ENCODE results near the gene NCK2.

NCK2 gene

GRCh38 chr2:105795575-105795934, 50.8 kb downstream of the NCK2 start:
- Histone ChIP-seq H3K79me2 (ENCODE audit: control insufficient read depth, low read length) (peaks cover 89% of the 10 kb centered on the region), H3K4me2 (ENCODE audit: low read length) (peak overlapping the region; percentile 94), H3K27ac (ENCODE audit: low read depth, low read length) (peak overlapping the region; percentile 94)

GRCh38 chr2:105796131-105796638, 51.5 kb downstream of the NCK2 start:
- H3K4me1 ChIP-seq (ENCODE audit: control insufficient read depth, low read length), result peaks cover 66% of the 10 kb centered on the region
- H3K36me3 ChIP-seq (ENCODE audit: control insufficient read depth, low read length), result no peaks in the 10 kb centered on the region; the same call in 1 of the 2 replicates
- no peaks in the 10 kb centered on the region for H3K27me3 ChIP-seq (ENCODE audit: control insufficient read depth, low read length)
- H3K27ac ChIP-seq (ENCODE audit: low read depth, low read length), result peak overlapping the region; percentile 94
- H3F3A ChIP-seq (ENCODE audit: control insufficient read depth, insufficient read depth), result peaks cover 26% of the 10 kb centered on the region
- H3K4me2 ChIP-seq (ENCODE audit: low read length), result peak overlapping the region; percentile 94
- H3K79me2 ChIP-seq (ENCODE audit: control insufficient read depth, low read length), result peaks cover 89% of the 10 kb centered on the region
- H3K9me3 ChIP-seq (ENCODE audit: control insufficient read depth, insufficient read depth, low read length), result no peaks in the 10 kb centered on the region
- H3K4me3 ChIP-seq (ENCODE audit: low read length), result peak overlapping the region; percentile 69
- no peak for TF ChIP-seq EZH2phosphoT487 (IDR thresholded peaks at IDR 0.05; ENCODE audit: borderline replicate concordance, low read length)
- TF ChIP-seq, protein P1, sequence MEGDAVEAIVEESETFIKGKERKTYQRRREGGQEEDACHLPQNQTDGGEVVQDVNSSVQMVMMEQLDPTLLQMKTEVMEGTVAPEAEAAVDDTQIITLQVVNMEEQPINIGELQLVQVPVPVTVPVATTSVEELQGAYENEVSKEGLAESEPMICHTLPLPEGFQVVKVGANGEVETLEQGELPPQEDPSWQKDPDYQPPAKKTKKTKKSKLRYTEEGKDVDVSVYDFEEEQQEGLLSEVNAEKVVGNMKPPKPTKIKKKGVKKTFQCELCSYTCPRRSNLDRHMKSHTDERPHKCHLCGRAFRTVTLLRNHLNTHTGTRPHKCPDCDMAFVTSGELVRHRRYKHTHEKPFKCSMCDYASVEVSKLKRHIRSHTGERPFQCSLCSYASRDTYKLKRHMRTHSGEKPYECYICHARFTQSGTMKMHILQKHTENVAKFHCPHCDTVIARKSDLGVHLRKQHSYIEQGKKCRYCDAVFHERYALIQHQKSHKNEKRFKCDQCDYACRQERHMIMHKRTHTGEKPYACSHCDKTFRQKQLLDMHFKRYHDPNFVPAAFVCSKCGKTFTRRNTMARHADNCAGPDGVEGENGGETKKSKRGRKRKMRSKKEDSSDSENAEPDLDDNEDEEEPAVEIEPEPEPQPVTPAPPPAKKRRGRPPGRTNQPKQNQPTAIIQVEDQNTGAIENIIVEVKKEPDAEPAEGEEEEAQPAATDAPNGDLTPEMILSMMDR (IDR thresholded peaks at IDR 0.05; ENCODE audit: low read depth, low read length, poor library complexity, severe bottlenecking), result no peak
- H4K20me1 ChIP-seq (ENCODE audit: control insufficient read depth, insufficient read depth, low read depth, low read length), result no peaks in the 10 kb centered on the region
- no peaks in the 10 kb centered on the region for H3K9me2 ChIP-seq (replicated peaks; ENCODE audit: control insufficient read depth, low read length)

More at GRCh38 chr2:105795575-105795934, 50.8 kb downstream of the NCK2 start:
- Histone ChIP-seq H3K27me3 (ENCODE audit: control insufficient read depth, low read length) (no peaks in the 10 kb centered on the region), H3K4me1 (ENCODE audit: control insufficient read depth, low read length) (peaks cover 63% of the 10 kb centered on the region), H3K4me3 (ENCODE audit: low read length) (peak overlapping the region; percentile 69), H3F3A (ENCODE audit: control insufficient read depth, insufficient read depth) (peaks cover 26% of the 10 kb centered on the region), H3K9me3 (ENCODE audit: control insufficient read depth, insufficient read depth, low read length) (no peaks in the 10 kb centered on the region), H4K20me1 (ENCODE audit: control insufficient read depth, insufficient read depth, low read depth, low read length) (no peaks in the 10 kb centered on the region), H3K9me2 (replicated peaks; ENCODE audit: control insufficient read depth, low read length) (no peaks in the 10 kb centered on the region), H3K36me3 (ENCODE audit: control insufficient read depth, low read length) (no peaks in the 10 kb centered on the region; the same call in 1 of the 2 replicates)
- TF ChIP-seq EZH2phosphoT487 (IDR thresholded peaks at IDR 0.05; ENCODE audit: borderline replicate concordance, low read length), result no peak
- TF ChIP-seq, protein P1 (IDR thresholded peaks at IDR 0.05; ENCODE audit: low read depth, low read length, poor library complexity, severe bottlenecking), result no peak

- TF ChIP-seq EZH2phosphoT487 (IDR thresholded peaks at IDR 0.05; ENCODE audit: borderline replicate concordance, low read length), result no peak
- TF ChIP-seq, protein P1 (IDR thresholded peaks at IDR 0.05; ENCODE audit: low read depth, low read length, poor library complexity, severe bottlenecking), result no peak
- H3F3A ChIP-seq (ENCODE audit: control insufficient read depth, insufficient read depth), result peaks cover 26% of the 10 kb centered on the region
- H3K79me2 ChIP-seq (ENCODE audit: control insufficient read depth, low read length), result peaks cover 89% of the 10 kb centered on the region
- H3K9me3 ChIP-seq (ENCODE audit: control insufficient read depth, insufficient read depth, low read length), result no peaks in the 10 kb centered on the region
- peak overlapping the region; percentile 69 for H3K4me3 ChIP-seq (ENCODE audit: low read length)
- H3K9me2 ChIP-seq (replicated peaks; ENCODE audit: control insufficient read depth, low read length), result no peaks in the 10 kb centered on the region
- peak overlapping the region; percentile 94 for H3K27ac ChIP-seq (ENCODE audit: low read depth, low read length)
- H3K36me3 ChIP-seq (ENCODE audit: control insufficient read depth, low read length), result no peaks in the 10 kb centered on the region; the same call in 1 of the 2 replicates
- peaks cover 72% of the 10 kb centered on the region for H3K4me1 ChIP-seq (ENCODE audit: control insufficient read depth, low read length)
- H4K20me1 ChIP-seq (ENCODE audit: control insufficient read depth, insufficient read depth, low read depth, low read length), result no peaks in the 10 kb centered on the region
- H3K27me3 ChIP-seq (ENCODE audit: control insufficient read depth, low read length), result no peaks in the 10 kb centered on the region
- peak overlapping the region; percentile 94 for H3K4me2 ChIP-seq (ENCODE audit: low read length)
Measured at GRCh38 chr2:105796791-105797190, 52.1 kb downstream of the NCK2 start.

Data from DOHH2 (cell line).